Smooth muscle cell (in vitro differentiated cells): ENCODE results near the gene SEMA3D. TPM values are rescaled to one million over a fixed set of nuclear protein-coding genes. Genes with fewer than 3 reads are reported as not detected.

Source experiments
- DNase-seq: peaks from one replicate; lab custom pipeline; 2025; ENCODE audit not compliant: unreplicated experiment; lab: John Stamatoyannopoulos, UW
- H2AFZ ChIP-seq: fragments of 200-600 bp; sonication (generic); 2 replicates; pipeline ENCODE4 v1.6.0; 2016; ENCODE audit warnings: antibody characterized with exemption, low read depth, mild to moderate bottlenecking
- H3F3A ChIP-seq: fragments of 200-600 bp; sonication (generic); 2 replicates; pipeline ENCODE4 v1.6.0; 2017; ENCODE audit warnings: antibody characterized with exemption, low read depth
- H3K27ac ChIP-seq: fragments of 200-600 bp; sonication (generic); 2 replicates; pipeline ENCODE4 v1.5.1; 2016; ENCODE audit warnings: low read depth, mild to moderate bottlenecking
- H3K27me3 ChIP-seq: fragments of 200-600 bp; sonication (generic); 2 replicates; pipeline ENCODE4 v1.6.1; 2016; ENCODE audit warnings: low read depth, mild to moderate bottlenecking
- H3K36me3 ChIP-seq: fragments of 200-600 bp; sonication (generic); 2 replicates; pipeline ENCODE4 v1.5.1; 2016; ENCODE audit warnings: low read depth
- H3K4me1 ChIP-seq: fragments of 200-600 bp; sonication (generic); 2 replicates; pipeline ENCODE4 v1.5.1; 2016; ENCODE audit warnings: low read depth
- H3K4me2 ChIP-seq: fragments of 200-600 bp; sonication (generic); 2 replicates; pipeline ENCODE4 v1.6.0; 2016; ENCODE audit warnings: mild to moderate bottlenecking
- H3K4me3 ChIP-seq: fragments of 200-600 bp; sonication (generic); 2 replicates; pipeline ENCODE4 v1.5.1; 2016; ENCODE audit warnings: mild to moderate bottlenecking
- H3K79me2 ChIP-seq: fragments of 200-600 bp; sonication (generic); 2 replicates; pipeline ENCODE4 v1.6.0; 2016; ENCODE audit warnings: low read depth, mild to moderate bottlenecking
- H3K9ac ChIP-seq: fragments of 200-600 bp; sonication (generic); 2 replicates; pipeline ENCODE4 v1.6.0; 2016; ENCODE audit warnings: low read depth
- H3K9me3 ChIP-seq: fragments of 200-600 bp; sonication (generic); replicated peaks from 2 replicates; pipeline ENCODE4 v1.5.1; 2016; ENCODE audit warnings: low read depth
- H4K20me1 ChIP-seq: fragments of 200-600 bp; sonication (generic); 2 replicates; pipeline ENCODE4 v1.6.0; 2016; ENCODE audit warnings: low read depth
- whole genome bisulfite sequencing: methylation state at CpG from one replicate; pipeline ENCODE4 v1.1.7; 2016; ENCODE audit warnings: low lambda C conversion rate; 5-methylcytosine and 5-hydroxymethylcytosine counted together
- polyA plus RNA-seq: library from polyadenylated mRNA; unstranded; fragments of >200 nt; fragmentation: Nextera tagmentation; extraction: Ambion mirVana; gene quantifications from 2 replicates; pipeline ENCODE4 v1.2.1, GENCODE V29; 2016
- total RNA-seq: library from RNA; depleted of rRNA; stranded (reverse); fragments of >200 nt; gene quantifications from 2 replicates; pipeline ENCODE4 v1.2.3, GENCODE V29; 2014
- TF ChIP-seq, protein P1 (sequence below): fragments of 200-600 bp; sonication (generic); IDR thresholded peaks from 2 replicates; pipeline ENCODE4 v1.5.1; 2017; ENCODE audit warnings: borderline replicate concordance, mild to moderate bottlenecking, antibody characterized with exemption; ENCODE audit not compliant: insufficient read depth, poor library complexity, severe bottlenecking

SEMA3D gene
- total and polyA plus RNA-seq, 2 experiments from 2014 or later = 9.8 to 106 TPM

GRCh38 chr7:85090919-85091564, 95.8 kb downstream of the SEMA3D start:
- WGBS = 84% methylated on average over 3 of the region's 3 CpGs

GRCh38 chr7:85090143-85090542, 96.7 kb downstream of the SEMA3D start:
- Histone ChIP-seq H4K20me1 (no peaks in the 10 kb centered on the region), H3F3A (no peaks in the 10 kb centered on the region), H3K79me2 (no peaks in the 10 kb centered on the region), H3K4me2 (no peak overlapping the region), H3K9ac (no peak overlapping the region), H3K4me1 (no peaks in the 10 kb centered on the region), H3K9me3 (no peaks in the 10 kb centered on the region), H3K27me3 (no peaks in the 10 kb centered on the region), H3K36me3 (no peaks in the 10 kb centered on the region), H3K4me3 (no peak overlapping the region), H2AFZ (no peak overlapping the region), H3K27ac (no peak overlapping the region)
- 56% methylated on average over 6 of the region's 6 CpGs for WGBS
- no peak for DNase-seq
- TF ChIP-seq, protein P1, sequence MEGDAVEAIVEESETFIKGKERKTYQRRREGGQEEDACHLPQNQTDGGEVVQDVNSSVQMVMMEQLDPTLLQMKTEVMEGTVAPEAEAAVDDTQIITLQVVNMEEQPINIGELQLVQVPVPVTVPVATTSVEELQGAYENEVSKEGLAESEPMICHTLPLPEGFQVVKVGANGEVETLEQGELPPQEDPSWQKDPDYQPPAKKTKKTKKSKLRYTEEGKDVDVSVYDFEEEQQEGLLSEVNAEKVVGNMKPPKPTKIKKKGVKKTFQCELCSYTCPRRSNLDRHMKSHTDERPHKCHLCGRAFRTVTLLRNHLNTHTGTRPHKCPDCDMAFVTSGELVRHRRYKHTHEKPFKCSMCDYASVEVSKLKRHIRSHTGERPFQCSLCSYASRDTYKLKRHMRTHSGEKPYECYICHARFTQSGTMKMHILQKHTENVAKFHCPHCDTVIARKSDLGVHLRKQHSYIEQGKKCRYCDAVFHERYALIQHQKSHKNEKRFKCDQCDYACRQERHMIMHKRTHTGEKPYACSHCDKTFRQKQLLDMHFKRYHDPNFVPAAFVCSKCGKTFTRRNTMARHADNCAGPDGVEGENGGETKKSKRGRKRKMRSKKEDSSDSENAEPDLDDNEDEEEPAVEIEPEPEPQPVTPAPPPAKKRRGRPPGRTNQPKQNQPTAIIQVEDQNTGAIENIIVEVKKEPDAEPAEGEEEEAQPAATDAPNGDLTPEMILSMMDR = no peak

More at GRCh38 chr7:85090919-85091564, 95.8 kb downstream of the SEMA3D start:
- H3K36me3 ChIP-seq = no peaks in the 10 kb centered on the region
- no peak overlapping the region for H2AFZ ChIP-seq
- TF ChIP-seq, protein P1 = no peak
- DNase-seq = no peak
- H3K4me2 ChIP-seq = no peak overlapping the region
- no peaks in the 10 kb centered on the region for H3K4me1 ChIP-seq
- no peak overlapping the region for H3K4me3 ChIP-seq
- no peaks in the 10 kb centered on the region for H3K9me3 ChIP-seq
- no peaks in the 10 kb centered on the region for H3K27me3 ChIP-seq
- no peaks in the 10 kb centered on the region for H4K20me1 ChIP-seq
- H3K79me2 ChIP-seq = no peaks in the 10 kb centered on the region
- no peaks in the 10 kb centered on the region for H3F3A ChIP-seq
- no peak overlapping the region for H3K9ac ChIP-seq
- H3K27ac ChIP-seq = no peak overlapping the region

GRCh38 chr7:85081846-85082245, 105.0 kb downstream of the SEMA3D start:
- no peak for DNase-seq
- H3K4me3 ChIP-seq = no peak overlapping the region
- TF ChIP-seq, protein P1 = no peak
- no peaks in the 10 kb centered on the region for H3K27me3 ChIP-seq
- no peaks in the 10 kb centered on the region for H3F3A ChIP-seq
- no peak overlapping the region for H2AFZ ChIP-seq
- H3K4me1 ChIP-seq = no peaks in the 10 kb centered on the region
- no peaks in the 10 kb centered on the region for H3K9me3 ChIP-seq
- H3K27ac ChIP-seq = no peak overlapping the region
- H3K9ac ChIP-seq = no peak overlapping the region
- H3K4me2 ChIP-seq = no peak overlapping the region
- no peaks in the 10 kb centered on the region for H4K20me1 ChIP-seq
- WGBS = 63% methylated on average over 1 of the region's 1 CpG
- H3K79me2 ChIP-seq = no peaks in the 10 kb centered on the region
- no peaks in the 10 kb centered on the region for H3K36me3 ChIP-seq

- no peak overlapping the region for H3K27ac ChIP-seq
- H3K27me3 ChIP-seq = no peaks in the 10 kb centered on the region
- no peak for DNase-seq
- H3K4me2 ChIP-seq = no peak overlapping the region
- no peak overlapping the region for H3K4me3 ChIP-seq
- H2AFZ ChIP-seq = no peak overlapping the region
- no peaks in the 10 kb centered on the region for H3K4me1 ChIP-seq
- H3K36me3 ChIP-seq = no peaks in the 10 kb centered on the region
- no peaks in the 10 kb centered on the region for H3F3A ChIP-seq
- no peak overlapping the region for H3K9ac ChIP-seq
- H3K9me3 ChIP-seq = no peaks in the 10 kb centered on the region
- TF ChIP-seq, protein P1 = no peak
- WGBS = 70% methylated on average over 1 of the region's 1 CpG
- H3K79me2 ChIP-seq = no peaks in the 10 kb centered on the region
- no peaks in the 10 kb centered on the region for H4K20me1 ChIP-seq
Observed at GRCh38 chr7:85081392-85081791, 105.5 kb downstream of the SEMA3D start.
